ENCODE data around the gene ANO9.

ANO9 gene

DNA sequence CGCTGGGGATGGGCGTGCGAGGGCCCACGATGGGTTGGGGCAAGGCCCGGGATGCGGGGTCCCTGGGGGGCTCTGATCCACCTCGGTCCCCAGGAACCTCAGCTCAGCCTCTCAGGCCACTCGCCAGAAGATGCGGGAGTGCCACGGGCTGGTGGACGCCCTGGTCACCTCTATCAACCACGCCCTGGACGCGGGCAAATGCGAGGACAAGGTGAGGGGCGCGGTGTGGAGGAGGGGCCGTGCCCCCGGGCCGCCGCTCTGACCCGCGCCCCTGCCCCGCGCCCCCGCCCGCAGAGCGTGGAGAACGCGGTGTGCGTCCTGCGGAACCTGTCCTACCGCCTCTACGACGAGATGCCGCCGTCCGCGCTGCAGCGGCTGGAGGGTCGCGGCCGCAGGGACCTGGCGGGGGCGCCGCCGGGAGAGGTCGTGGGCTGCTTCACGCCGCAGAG is 41.5 kb downstream of the ANO9 start:
- no peak overlapping the region for H2AK5ac ChIP-seq (ENCODE audit: low read length)
- H3K27ac ChIP-seq (ENCODE audit: low read depth, low read length) = no peak overlapping the region

DNA sequence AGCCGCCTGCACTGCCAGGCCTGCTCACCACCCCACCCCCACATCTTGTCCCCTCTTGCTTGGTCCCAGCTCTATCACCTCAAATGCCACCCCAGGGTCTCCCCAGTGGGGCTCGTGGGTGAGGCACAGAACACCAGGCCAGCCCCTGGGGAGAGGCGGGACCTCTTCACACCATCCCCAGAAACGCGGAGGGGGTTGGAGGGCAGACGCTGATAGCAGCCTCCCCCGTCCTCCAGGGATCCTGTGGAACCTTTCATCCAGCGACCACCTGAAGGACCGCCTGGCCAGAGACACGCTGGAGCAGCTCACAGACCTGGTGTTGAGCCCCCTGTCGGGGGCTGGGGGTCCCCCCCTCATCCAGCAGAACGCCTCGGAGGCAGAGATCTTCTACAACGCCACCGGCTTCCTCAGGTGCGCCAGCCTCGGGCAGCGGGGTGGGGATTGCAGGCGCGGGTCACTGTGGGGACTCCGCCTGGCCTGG is 42.0 kb downstream of the ANO9 start:
- H3K4me2 ChIP-seq (ENCODE audit: low read length) = no peak overlapping the region
- H2AFZ ChIP-seq (ENCODE audit: insufficient read depth, low read length, poor library complexity) = no peak overlapping the region
- H3K4me1 ChIP-seq (ENCODE audit: control insufficient read depth in 1 of 2, insufficient read depth in 2 of 2, low read length in 2 of 2) = peaks cover 9 to 12% of the 10 kb centered on the region in 2 experiments
- peaks cover 6% of the 10 kb centered on the region for H3K79me1 ChIP-seq (ENCODE audit: low read length)
- no peak overlapping the region for H2BK5ac ChIP-seq (ENCODE audit: low read depth, low read length, poor library complexity)
- no peaks in the 10 kb centered on the region for H3K27me3 ChIP-seq (ENCODE audit: insufficient read depth, low read length)
- H4K12ac ChIP-seq (ENCODE audit: low read depth, low read length) = no peak overlapping the region
- H3K4ac ChIP-seq (ENCODE audit: low read depth, low read length) = no peak overlapping the region
- no peak overlapping the region for H3K27ac ChIP-seq (ENCODE audit: low read depth, low read length)
- H2BK12ac ChIP-seq (ENCODE audit: low read length) = no peak overlapping the region
- no peak overlapping the region for H2AK5ac ChIP-seq (ENCODE audit: low read length)
- H3K23ac ChIP-seq (ENCODE audit: low read length) = no peak overlapping the region
- H4K8ac ChIP-seq (ENCODE audit: low read depth, low read length) = no peak overlapping the region
- no CpG with 5 or more reads among the region's 21 CpGs for WGBS (ENCODE audit: extremely low coverage, insufficient coverage, insufficient read length)
- no peak overlapping the region for H3K9ac ChIP-seq (ENCODE audit: low read length)
- H3K14ac ChIP-seq (ENCODE audit: low read length) = no peak overlapping the region
- H2BK120ac ChIP-seq (ENCODE audit: insufficient read depth, low read length, poor library complexity) = no peak overlapping the region
- H4K91ac ChIP-seq (ENCODE audit: low read depth, low read length) = no peak overlapping the region
- peaks cover 53 to 56% of the 10 kb centered on the region in 2 experiments for H3K36me3 ChIP-seq (ENCODE audit: control insufficient read depth in 1 of 2, insufficient read depth in 2 of 2, low read length in 2 of 2)
- no peak for DNase-seq
- H3K9me3 ChIP-seq (ENCODE audit: insufficient read depth, low read depth, low read length) = peaks cover 19% of the 10 kb centered on the region
- peak overlapping the region; percentile 27 for H3K4me3 ChIP-seq (ENCODE audit: low read depth, low read length)
- peaks cover 8% of the 10 kb centered on the region for H3K79me2 ChIP-seq (ENCODE audit: control insufficient read depth, insufficient read depth, low read length, poor library complexity)
- no peak overlapping the region for H3K18ac ChIP-seq (ENCODE audit: low read length)

More for the DNA sequence above, 41.5 kb downstream of the ANO9 start:
- peaks cover 1% of the 10 kb centered on the region for H3K79me1 ChIP-seq (ENCODE audit: low read length)
- no peak for DNase-seq
- WGBS (ENCODE audit: extremely low coverage, insufficient coverage, insufficient read length) = no CpG with 5 or more reads among the region's 50 CpGs
- H4K91ac ChIP-seq (ENCODE audit: low read depth, low read length) = no peak overlapping the region
- H3K36me3 ChIP-seq (ENCODE audit: control insufficient read depth in 1 of 2, insufficient read depth in 2 of 2, low read length in 2 of 2) = peaks cover 58 to 61% of the 10 kb centered on the region in 2 experiments
- H3K18ac ChIP-seq (ENCODE audit: low read length) = no peak overlapping the region
- no peak overlapping the region for H2BK5ac ChIP-seq (ENCODE audit: low read depth, low read length, poor library complexity)
- H2AFZ ChIP-seq (ENCODE audit: insufficient read depth, low read length, poor library complexity) = no peak overlapping the region
- no peak overlapping the region for H3K4ac ChIP-seq (ENCODE audit: low read depth, low read length)
- H4K12ac ChIP-seq (ENCODE audit: low read depth, low read length) = no peak overlapping the region
- H3K4me1 ChIP-seq (ENCODE audit: control insufficient read depth in 1 of 2, insufficient read depth in 2 of 2, low read length in 2 of 2) = peaks cover 5 to 7% of the 10 kb centered on the region in 2 experiments
- H4K8ac ChIP-seq (ENCODE audit: low read depth, low read length) = no peak overlapping the region
- no peak overlapping the region for H3K14ac ChIP-seq (ENCODE audit: low read length)
- H3K9me3 ChIP-seq (ENCODE audit: insufficient read depth, low read depth, low read length) = peaks cover 19% of the 10 kb centered on the region
- no peak overlapping the region for H2BK12ac ChIP-seq (ENCODE audit: low read length)
- H3K27me3 ChIP-seq (ENCODE audit: insufficient read depth, low read length) = no peaks in the 10 kb centered on the region
- H2BK120ac ChIP-seq (ENCODE audit: insufficient read depth, low read length, poor library complexity) = no peak overlapping the region
- H3K79me2 ChIP-seq (ENCODE audit: control insufficient read depth, insufficient read depth, low read length, poor library complexity) = peaks cover 4% of the 10 kb centered on the region
- no peak overlapping the region for H3K4me3 ChIP-seq (ENCODE audit: low read depth, low read length)
- H3K23ac ChIP-seq (ENCODE audit: low read length) = no peak overlapping the region
- H3K4me2 ChIP-seq (ENCODE audit: low read length) = no peak overlapping the region
- no peak overlapping the region for H3K9ac ChIP-seq (ENCODE audit: low read length)

DNA sequence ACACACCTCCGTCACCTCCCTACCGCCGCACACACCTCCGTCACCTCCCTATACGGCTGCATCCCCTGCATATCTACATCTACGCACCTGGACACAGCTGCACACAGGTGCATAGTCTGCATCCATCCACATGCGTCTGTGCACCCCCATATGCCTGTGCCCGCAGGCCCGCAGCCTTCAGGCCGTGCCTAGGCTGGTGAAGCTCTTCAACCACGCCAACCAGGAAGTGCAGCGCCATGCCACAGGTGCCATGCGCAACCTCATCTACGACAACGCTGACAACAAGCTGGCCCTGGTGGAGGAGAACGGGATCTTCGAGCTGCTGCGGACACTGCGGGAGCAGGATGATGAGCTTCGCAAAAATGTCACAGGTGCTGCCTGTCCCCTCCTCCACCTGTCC is 43.0 kb downstream of the ANO9 start:
- Histone ChIP-seq H3K4ac (ENCODE audit: low read depth, low read length) (no peak overlapping the region), H2BK5ac (ENCODE audit: low read depth, low read length, poor library complexity) (no peak overlapping the region), H3K4me1 (ENCODE audit: control insufficient read depth in 1 of 2, insufficient read depth in 2 of 2, low read length in 2 of 2) (peaks cover 12 to 15% of the 10 kb centered on the region in 2 experiments), H3K23ac (ENCODE audit: low read length) (no peak overlapping the region), H3K79me1 (ENCODE audit: low read length) (peaks cover 15% of the 10 kb centered on the region), H3K27me3 (ENCODE audit: insufficient read depth, low read length) (no peaks in the 10 kb centered on the region), H3K9me3 (ENCODE audit: insufficient read depth, low read depth, low read length) (peaks cover 19% of the 10 kb centered on the region), H3K79me2 (ENCODE audit: control insufficient read depth, insufficient read depth, low read length, poor library complexity) (peaks cover 14% of the 10 kb centered on the region), H4K91ac (ENCODE audit: low read depth, low read length) (no peak overlapping the region), H2BK12ac (ENCODE audit: low read length) (no peak overlapping the region), H2AFZ (ENCODE audit: insufficient read depth, low read length, poor library complexity) (no peak overlapping the region), H3K9ac (ENCODE audit: low read length) (no peak overlapping the region), H3K36me3 (ENCODE audit: control insufficient read depth in 1 of 2, insufficient read depth in 2 of 2, low read length in 2 of 2) (peaks cover 44 to 47% of the 10 kb centered on the region in 2 experiments), H4K8ac (ENCODE audit: low read depth, low read length) (no peak overlapping the region), H3K14ac (ENCODE audit: low read length) (no peak overlapping the region), H3K27ac (ENCODE audit: low read depth, low read length) (no peak overlapping the region), H2AK5ac (ENCODE audit: low read length) (no peak overlapping the region), H3K4me2 (ENCODE audit: low read length) (no peak overlapping the region), H3K18ac (ENCODE audit: low read length) (no peak overlapping the region), H4K12ac (ENCODE audit: low read depth, low read length) (no peak overlapping the region), H3K4me3 (ENCODE audit: low read depth, low read length) (peak overlapping the region; percentile 0), H2BK120ac (ENCODE audit: insufficient read depth, low read length, poor library complexity) (no peak overlapping the region)
- WGBS (ENCODE audit: extremely low coverage, insufficient coverage, insufficient read length) = no CpG with 5 or more reads among the region's 20 CpGs
- DNase-seq = peak; percentile 32 to 54

DNA sequence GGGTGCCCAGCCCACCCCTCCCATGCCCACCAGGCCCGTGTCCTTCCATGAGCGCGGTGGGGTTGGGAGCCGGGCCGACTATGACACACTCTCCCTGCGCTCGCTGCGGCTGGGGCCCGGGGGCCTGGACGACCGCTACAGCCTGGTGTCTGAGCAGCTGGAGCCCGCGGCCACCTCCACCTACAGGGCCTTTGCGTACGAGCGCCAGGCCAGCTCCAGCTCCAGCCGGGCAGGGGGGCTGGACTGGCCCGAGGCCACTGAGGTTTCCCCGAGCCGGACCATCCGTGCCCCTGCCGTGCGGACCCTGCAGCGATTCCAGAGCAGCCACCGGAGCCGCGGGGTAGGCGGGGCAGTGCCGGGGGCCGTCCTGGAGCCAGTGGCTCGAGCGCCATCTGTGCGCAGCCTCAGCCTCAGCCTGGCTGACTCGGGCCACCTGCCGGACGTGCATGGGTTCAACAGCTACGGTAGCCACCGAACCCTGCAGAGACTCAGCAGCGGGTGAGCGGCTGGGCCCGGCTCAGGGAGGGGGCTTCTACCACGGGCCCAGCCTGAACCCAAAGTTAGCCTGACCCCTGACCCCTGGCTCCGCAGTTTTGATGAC is 44.8 kb downstream of the ANO9 start:
- peaks cover 34 to 37% of the 10 kb centered on the region in 2 experiments for H3K36me3 ChIP-seq (ENCODE audit: control insufficient read depth in 1 of 2, insufficient read depth in 2 of 2, low read length in 2 of 2)
- H4K12ac ChIP-seq (ENCODE audit: low read depth, low read length) = no peak overlapping the region

More for the DNA sequence above, 44.8 kb downstream of the ANO9 start:
- H2AK5ac ChIP-seq (ENCODE audit: low read length) = no peak overlapping the region
- no peak overlapping the region for H3K14ac ChIP-seq (ENCODE audit: low read length)
- peak; percentile 65 to 76 for DNase-seq
- H3K18ac ChIP-seq (ENCODE audit: low read length) = no peak overlapping the region
- H3K4me2 ChIP-seq (ENCODE audit: low read length) = no peak overlapping the region
- H3K79me1 ChIP-seq (ENCODE audit: low read length) = peaks cover 29% of the 10 kb centered on the region
- no peak overlapping the region for H2BK12ac ChIP-seq (ENCODE audit: low read length)
- no peak overlapping the region for H4K91ac ChIP-seq (ENCODE audit: low read depth, low read length)
- no peak overlapping the region for H3K27ac ChIP-seq (ENCODE audit: low read depth, low read length)
- H3K9ac ChIP-seq (ENCODE audit: low read length) = no peak overlapping the region
- no peak overlapping the region for H4K8ac ChIP-seq (ENCODE audit: low read depth, low read length)
- H2BK120ac ChIP-seq (ENCODE audit: insufficient read depth, low read length, poor library complexity) = no peak overlapping the region
- H3K9me3 ChIP-seq (ENCODE audit: insufficient read depth, low read depth, low read length) = peaks cover 19% of the 10 kb centered on the region
- H3K79me2 ChIP-seq (ENCODE audit: control insufficient read depth, insufficient read depth, low read length, poor library complexity) = peaks cover 20% of the 10 kb centered on the region
- H3K27me3 ChIP-seq (ENCODE audit: insufficient read depth, low read length) = no peaks in the 10 kb centered on the region
- H3K4me3 ChIP-seq (ENCODE audit: low read depth, low read length) = no peak overlapping the region
- H3K4me1 ChIP-seq (ENCODE audit: control insufficient read depth in 1 of 2, insufficient read depth in 2 of 2, low read length in 2 of 2) = peaks cover 26 to 31% of the 10 kb centered on the region in 2 experiments
- no peak overlapping the region for H3K23ac ChIP-seq (ENCODE audit: low read length)
- no peak overlapping the region for H2AFZ ChIP-seq (ENCODE audit: insufficient read depth, low read length, poor library complexity)
- no peak overlapping the region for H3K4ac ChIP-seq (ENCODE audit: low read depth, low read length)
- H2BK5ac ChIP-seq (ENCODE audit: low read depth, low read length, poor library complexity) = no peak overlapping the region
- WGBS (ENCODE audit: extremely low coverage, insufficient coverage, insufficient read length) = no CpG with 5 or more reads among the region's 43 CpGs
